Hepatic stellate cell (primary cell): Measurements from ENCODE around the gene TBC1D32.
"Not testable (repeated sequence)": the region's sequence is repeated elsewhere in the genome, so short reads cannot be mapped to it uniquely, and the experiment has no call there.

ENCODE experiments used
- DNase-seq: peaks from one replicate; pipeline ENCODE4 v3.0.0; 2011; ENCODE audit warnings: low spot score

Gene TBC1D32

DNA sequence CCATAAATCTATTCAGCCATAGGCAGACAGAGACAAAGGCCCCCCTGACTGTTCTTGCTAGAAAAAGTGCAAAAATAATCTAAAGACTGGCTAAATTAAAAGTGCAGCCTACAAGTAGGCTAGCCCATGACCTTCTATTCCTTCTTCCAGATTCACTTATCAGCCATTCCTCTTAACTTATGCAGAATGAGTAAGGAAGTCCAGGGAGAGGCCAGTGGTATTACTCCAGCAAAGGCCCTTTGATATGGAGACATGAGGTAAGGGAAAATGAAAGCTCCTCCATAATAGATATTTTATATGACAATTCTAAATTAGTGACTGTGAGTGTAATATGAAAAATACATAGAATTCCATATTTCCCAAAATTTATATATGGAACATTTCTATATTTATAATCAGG lies 199.4 kb downstream of the TBC1D32 start:
- no peak for DNase-seq

GRCh38 chr6:121124600-121124999 lies 209.7 kb downstream of the TBC1D32 start:
- no peak for DNase-seq

GRCh38 chr6:121112356-121112755 lies 221.9 kb downstream of the TBC1D32 start:
- no peak for DNase-seq

DNA sequence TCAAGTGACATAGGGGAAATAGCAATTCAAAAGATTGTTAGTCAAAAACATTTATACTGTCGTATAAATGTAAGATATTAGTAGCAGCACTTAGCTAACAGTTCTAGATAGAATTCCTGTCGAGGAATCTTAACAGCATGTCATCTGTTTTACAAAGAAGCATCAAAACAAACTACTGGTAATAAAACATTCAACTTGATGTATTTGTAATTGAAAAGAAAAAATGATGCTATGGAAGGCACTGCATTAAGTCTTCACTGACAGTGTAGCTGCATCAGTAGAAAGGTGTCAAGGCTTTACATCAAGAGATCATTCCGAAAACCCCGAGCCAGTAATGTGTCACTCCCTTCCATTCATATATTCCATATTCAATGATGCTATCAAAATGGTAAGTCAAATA lies 223.5 kb downstream of the TBC1D32 start:
- DNase-seq, result no peak

DNA sequence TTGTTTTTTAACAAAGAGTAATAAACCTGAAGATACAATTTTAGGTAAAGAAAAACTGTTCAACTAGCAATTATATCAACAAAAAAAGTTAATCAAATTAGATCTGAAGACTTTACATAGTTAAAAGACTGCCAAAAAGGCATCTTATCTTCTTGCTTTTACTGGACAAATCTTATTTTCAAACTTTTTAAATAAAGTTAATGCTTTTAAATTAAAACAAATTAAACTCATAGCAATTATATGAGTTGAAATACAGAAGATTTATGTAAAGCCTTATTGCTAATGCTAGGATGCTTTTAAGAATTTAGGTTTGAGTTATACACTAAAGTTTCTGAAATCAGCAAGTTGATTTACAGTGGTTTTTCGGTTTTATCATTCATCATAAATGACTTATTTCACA lies 227.3 kb downstream of the TBC1D32 start:
- no peak for DNase-seq

DNA sequence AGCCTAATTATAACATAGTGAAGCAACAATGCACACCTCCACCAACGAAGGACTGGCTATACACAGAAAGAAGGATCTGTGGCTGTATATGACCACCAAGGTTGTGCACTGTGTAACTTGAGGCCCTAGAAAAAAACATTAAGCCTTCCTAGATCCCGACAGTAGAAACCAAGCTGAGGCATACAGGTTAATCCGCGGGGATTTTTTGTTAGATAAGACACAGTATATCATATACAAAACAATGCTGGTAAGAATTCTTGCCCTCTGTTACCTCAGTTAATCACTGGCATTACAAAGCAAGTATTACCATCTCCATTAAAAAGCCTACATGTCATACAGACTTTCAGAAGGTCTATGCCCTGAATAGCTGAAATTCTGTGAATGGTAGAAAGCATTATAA lies 228.8 kb downstream of the TBC1D32 start:
- no peak for DNase-seq

DNA sequence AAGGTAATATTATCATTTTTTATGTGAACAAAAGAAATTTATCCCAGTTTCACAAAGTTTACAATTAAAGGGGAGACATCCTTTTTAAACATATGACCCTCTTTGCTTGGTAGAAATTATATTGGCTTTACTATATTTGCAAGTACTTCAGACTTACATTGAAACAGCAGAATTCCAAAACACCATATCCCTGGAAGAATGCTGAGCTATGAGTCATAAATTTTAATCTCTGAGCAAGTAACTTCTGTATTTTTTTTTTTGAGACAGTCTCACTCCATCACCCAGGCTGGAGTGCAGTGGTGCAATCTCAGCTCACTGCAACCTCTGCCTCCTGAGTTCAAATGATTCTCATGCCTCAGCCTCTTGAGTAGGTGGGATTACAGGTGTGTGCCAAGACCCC lies 240.4 kb downstream of the TBC1D32 start:
- peak; percentile 8 for DNase-seq

- no peak for DNase-seq
Measured at GRCh38 chr6:121090492-121090891, 243.8 kb downstream of the TBC1D32 start.

DNA sequence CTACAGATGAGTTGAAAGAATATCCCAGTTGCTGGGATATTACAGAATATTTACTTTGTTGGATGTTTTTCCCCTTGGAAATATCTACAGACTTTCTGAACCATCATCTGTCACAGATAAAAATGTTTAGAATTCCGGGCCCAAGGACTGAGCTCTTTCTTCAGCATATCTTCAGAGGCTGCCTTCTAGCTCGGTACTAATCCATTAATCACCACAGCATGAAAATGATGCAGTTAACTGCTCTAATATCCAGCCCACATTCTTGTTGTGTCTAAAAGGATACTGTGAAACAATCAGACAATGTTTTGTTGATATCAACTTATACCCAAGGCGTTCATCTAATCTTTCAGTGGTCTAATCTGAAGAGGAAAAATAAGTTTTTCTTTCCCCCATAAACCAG lies 247.4 kb downstream of the TBC1D32 start:
- DNase-seq, result no peak

DNA sequence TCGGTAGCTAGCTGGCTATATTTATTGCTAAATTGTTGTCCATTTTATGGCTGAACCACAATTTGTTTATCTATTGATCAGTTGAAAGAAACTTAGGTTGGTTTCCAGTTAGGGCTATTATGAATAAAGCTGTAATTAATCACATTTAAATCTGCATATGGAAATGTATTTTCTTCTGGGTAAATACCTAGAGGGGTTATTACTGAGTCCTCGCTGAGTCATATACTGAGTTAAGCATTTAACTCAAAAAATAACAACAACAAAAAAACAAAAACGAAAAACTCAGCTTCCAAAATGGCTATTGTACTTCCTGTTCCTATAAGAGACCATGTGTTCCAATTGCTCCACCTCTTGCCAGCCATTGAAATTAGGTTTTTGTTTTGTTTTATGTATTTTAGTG lies 258.2 kb downstream of the TBC1D32 start:
- no peak for DNase-seq

DNA sequence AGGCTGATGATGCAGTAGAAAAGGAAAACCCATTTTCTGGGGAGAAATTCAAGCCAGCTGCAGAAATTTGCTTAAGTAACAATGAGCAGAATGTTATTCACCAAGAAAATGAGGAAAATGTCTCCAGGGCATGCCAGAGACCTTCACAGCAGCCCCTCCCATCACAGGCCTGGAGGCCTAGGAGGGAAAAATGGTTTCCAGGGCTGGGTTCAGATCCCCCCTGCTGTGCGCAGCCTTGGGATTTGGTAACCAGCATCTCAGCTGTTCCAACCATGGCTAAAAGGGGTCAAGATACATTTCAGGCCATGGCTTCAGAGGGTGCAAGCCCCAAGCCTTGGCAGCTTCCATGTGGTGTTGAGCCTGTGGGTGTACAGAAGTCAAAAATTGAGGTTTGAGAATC lies 265.5 kb downstream of the TBC1D32 start:
- not testable (repeated sequence) for DNase-seq

DNA sequence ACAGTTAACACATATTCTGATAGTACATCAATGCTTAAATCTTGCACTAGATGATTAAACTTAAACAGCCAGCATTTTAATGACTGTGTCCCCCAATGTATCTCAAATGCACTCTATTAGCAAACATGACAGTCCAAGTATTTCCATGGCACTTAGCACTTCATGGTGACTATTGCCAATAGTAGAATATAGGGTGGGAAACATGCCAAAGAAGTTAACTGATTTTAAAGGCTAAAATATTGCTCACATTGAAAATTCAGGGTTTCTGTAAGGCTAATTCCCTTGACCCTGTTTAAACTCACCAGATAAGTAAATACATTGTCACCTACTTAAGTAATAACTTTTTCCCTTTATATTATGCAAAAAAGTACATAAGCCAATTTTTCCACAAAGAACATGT lies 266.9 kb downstream of the TBC1D32 start:
- DNase-seq, result no peak

GRCh38 chr6:121064345-121064744 lies 269.9 kb downstream of the TBC1D32 start:
- DNase-seq, result no peak

DNA sequence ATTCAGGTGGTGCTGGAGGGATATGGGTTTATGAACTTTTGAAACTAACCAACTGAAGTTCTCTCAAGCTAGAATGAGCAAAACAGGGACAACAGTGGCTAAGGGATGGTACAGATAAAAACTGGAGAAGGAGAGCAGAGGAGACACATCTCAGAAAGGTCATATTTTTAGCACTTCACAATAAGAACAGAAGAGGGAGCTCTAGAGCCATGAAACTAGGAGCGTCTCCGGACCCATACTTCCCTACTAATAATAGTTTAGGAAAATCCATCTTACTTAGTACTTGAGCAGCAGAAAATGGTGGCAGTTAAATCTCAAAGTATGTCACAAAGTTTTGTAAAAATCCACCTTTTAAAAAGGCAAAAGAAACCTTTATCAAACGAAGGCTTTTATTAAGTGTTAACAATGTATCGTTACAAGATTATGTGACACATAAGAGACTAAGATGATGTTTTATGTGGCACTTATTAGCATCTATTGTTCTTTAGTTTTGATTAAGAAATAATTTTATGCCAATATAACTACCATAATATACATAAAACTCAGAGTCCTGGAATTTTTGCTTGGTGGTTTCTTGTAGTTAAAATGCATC lies 278.6 kb downstream of the TBC1D32 start:
- peak; percentile 8 for DNase-seq

DNA sequence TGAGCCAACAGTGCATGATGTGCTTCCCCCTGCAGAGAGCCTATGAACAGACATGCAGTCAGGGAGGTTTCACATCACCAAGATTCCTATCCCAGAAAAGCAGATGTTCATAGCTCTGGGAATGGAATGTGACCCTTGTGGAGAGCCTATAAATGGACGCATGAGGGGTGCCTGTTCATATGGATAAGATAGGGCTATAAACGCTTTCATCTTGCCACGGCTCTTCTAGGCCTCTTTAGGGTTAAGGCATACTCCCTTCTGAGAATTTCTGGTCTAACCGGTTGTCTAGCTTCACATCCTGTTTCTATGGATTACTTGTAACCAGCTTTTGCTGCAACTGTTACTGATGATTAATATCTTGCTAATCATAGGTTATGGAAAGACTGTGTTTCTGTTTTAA lies 285.7 kb downstream of the TBC1D32 start:
- not testable (repeated sequence) for DNase-seq

DNA sequence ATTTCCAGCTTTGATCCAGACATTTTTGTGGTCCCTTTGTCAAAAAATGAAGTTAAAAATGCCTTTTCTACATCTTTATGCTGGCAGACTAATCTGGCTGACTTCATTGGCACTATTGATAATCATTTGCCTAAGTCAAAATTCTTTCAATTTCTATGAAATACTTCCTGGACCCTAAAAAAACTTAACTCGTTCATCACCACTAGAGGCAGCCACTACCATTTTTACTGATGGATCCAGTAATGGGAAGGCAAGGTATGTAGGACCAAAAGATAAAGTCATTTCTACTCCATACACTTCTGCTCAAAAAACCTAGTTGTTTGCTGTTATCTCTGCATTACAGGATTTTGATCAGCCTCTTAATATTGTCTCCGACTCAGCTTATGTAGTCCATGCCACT lies 289.4 kb downstream of the TBC1D32 start:
- not testable (repeated sequence) for DNase-seq

- not testable (repeated sequence) for DNase-seq
Measured at GRCh38 chr6:121043706-121044105, 290.6 kb downstream of the TBC1D32 start.

DNA sequence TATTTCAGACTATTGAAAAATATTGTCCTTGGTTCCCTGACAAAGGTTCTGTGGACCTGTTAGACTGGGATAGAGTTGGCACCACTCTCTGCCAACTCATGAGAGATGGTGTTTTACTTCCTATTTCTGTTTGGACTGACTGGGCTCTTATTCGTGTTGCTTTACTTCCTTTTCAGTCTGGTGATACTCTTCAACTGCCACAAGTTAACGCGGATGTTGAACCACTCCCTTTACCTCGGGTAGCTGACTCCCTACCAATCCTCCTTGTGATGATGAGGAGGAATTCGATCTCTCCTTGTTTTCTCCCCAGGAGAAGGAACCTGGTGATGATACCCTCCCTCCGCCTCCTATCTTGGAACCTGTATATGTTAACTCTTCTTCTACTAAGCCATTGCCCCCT lies 291.1 kb downstream of the TBC1D32 start:
- not testable (repeated sequence) for DNase-seq

DNA sequence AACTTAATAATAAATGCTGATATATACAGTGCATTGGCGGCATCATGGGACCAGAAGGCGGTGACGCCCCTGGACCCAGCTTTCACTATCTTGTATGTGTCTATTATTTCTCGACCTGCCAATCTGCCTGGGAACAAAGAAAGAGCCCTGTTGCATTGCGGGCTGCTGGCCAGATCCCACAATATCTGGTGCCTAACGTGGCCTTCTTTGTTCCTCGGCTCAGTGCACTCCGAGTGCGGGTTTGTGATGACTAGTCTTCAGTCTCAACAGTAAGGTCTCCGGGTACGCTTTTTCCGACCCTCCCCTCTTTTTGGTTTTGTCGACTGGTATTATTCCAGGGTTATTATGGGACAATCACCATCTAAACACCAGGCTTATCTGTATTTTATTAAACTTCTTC lies 291.5 kb downstream of the TBC1D32 start:
- no peak for DNase-seq

DNA sequence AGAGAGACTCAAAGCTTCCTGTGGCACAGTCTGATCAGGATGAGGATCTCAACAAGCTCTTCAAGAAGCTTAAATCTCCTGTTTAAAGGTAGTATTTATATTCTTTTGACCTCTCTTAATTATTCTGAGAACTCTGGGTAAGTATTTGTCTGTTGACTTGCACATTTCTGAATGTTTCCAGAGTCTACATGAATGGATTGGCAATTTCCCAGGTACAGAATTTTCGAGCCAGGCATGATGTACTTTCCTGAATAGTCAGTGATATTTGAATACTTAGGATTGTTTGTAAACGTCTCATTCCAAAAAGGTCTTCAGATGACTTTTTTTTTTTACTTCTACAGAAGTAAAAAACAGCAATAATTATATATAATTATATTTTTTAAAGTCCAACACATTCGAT lies 293.4 kb downstream of the TBC1D32 start:
- DNase-seq, result no peak

DNA sequence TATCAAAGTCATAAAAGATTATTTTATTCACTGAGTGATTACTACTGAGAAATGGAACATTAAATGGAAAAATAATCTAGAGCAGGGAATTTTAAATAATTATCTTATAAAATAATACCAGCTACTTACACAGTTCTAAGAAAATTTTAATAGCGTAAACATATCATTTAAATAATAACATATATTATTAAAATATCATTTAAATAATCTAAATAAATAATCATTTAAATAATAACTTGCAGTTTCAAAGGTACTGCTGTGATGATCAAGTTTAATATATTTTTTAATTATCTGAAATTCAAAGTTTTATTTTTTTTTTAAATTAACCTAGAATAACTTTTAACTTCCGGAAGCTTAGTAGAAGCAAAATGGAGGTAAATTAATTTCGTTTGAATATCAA lies 301.2 kb downstream of the TBC1D32 start:
- no peak for DNase-seq

DNA sequence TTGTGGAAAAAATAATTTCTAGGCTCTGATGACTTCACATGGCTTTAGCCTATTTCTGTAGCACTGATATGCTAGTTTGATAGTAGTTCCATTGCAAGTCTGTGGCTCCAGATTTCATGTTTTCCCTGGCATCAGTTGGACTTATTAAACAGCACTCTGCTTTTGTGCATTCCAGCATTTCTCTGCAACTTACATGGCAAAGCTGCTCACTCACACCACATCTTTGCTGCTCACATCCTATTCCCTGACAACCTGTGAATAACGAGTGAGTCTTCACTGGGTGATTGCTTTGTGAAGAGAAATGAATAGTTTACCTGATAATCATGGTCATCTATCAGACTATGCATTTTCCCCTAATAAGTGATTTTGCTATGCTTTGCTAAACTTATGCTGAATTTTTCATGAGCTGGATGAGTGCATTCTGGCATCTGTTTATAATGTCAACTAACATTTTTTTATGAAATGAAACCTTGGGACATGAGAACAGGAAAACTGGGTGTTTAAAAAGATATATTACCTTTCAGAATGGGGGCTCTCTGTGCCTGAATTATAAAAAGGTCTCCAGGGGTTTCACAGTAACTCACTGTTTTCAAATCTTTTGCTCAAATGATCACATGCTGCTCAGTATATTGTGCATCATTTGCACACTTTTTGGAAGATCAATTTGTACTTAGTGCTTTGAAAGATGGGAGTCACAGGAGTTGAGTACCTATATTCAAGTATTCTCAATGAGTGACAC lies 301.8 kb downstream of the TBC1D32 start:
- DNase-seq, result no peak
